IMR-90 (cell line): ENCODE data around the gene FARP1. TPM values are rescaled to one million over a fixed set of nuclear protein-coding genes. Genes with fewer than 3 reads are reported as not detected.
A peak's percentile ranks its signal among the peaks of the same experiment; 100 is the strongest.

Experiments used
- ATAC-seq: fragments of 200-7000 bp; cut with Tn5 transposase; 2 replicates; pipeline ENCODE4 v1.9.1; 2020; ENCODE audit warnings: low read depth, mild to moderate bottlenecking, moderate library complexity
- BruUV-seq: library from RNA; stranded (reverse); fragments of 400-500 nt; replicated peaks from 2 replicates; lab custom pipeline; 2021; lab: Mats Ljungman, UMichigan
- CTCF ChIA-PET: fragments of 300-600 bp; formaldehyde crosslinking; extraction: SDS; loops from one replicate; lab custom pipeline; 2021; ENCODE audit warnings: antibody characterized with exemption; lab: Yijun Ruan, JAX
- POLR2A ChIA-PET: fragments of 300-600 bp; sonication (Branson Sonifier 250); formaldehyde crosslinking; loops from one replicate; lab custom pipeline; 2022; ENCODE audit warnings: antibody characterized with exemption; ENCODE audit not compliant: unreplicated experiment; lab: Charles Lee
- DNase-seq: peaks from one replicate; pipeline ENCODE4 v3.0.0; 2013
- H2AFZ ChIP-seq: replicated peaks from 2 replicates; pipeline ENCODE3; 2013; ENCODE audit warnings: low read length, mild to moderate bottlenecking; ENCODE audit not compliant: poor library complexity
- H2AK5ac ChIP-seq: 2 replicates; pipeline ENCODE4 v1.6.1; 2013; ENCODE audit warnings: low read depth, low read length, inconsistent platforms
- H2AK9ac ChIP-seq: replicated peaks from 2 replicates; pipeline ENCODE3; 2013; ENCODE audit warnings: mild to moderate bottlenecking, low read depth, low read length, moderate library complexity; ENCODE audit not compliant: poor library complexity
- H2BK120ac ChIP-seq: 2 replicates; pipeline ENCODE4 v1.6.1; 2013; ENCODE audit warnings: low read depth, low read length, inconsistent platforms
- H2BK15ac ChIP-seq: 3 replicates; pipeline ENCODE4 v1.6.1; 2013; ENCODE audit warnings: low read depth, low read length, inconsistent platforms
- H2BK20ac ChIP-seq: 2 replicates; pipeline ENCODE4 v1.6.1; 2013; ENCODE audit warnings: low read depth, mild to moderate bottlenecking, inconsistent platforms, low read length, moderate library complexity
- H2BK5ac ChIP-seq: 2 replicates; pipeline ENCODE4 v1.6.1; 2013; ENCODE audit warnings: mild to moderate bottlenecking, low read depth, low read length, inconsistent platforms; ENCODE audit not compliant: poor library complexity, severe bottlenecking
- H3K14ac ChIP-seq: replicated peaks from 2 replicates; pipeline ENCODE4 v1.6.1; 2013; ENCODE audit warnings: low read depth, low read length, inconsistent platforms
- H3K18ac ChIP-seq: 2 replicates; pipeline ENCODE4 v1.6.1; 2013; ENCODE audit warnings: low read depth, low read length, control low read depth
- H3K23ac ChIP-seq: 2 replicates; pipeline ENCODE4 v1.6.1; 2013; ENCODE audit warnings: low read depth, low read length, inconsistent platforms
- H3K27ac ChIP-seq: 2 replicates; pipeline ENCODE4 v1.5.1; 2013; ENCODE audit warnings: mild to moderate bottlenecking, control low read depth, low read length; ENCODE audit not compliant: insufficient read depth
- H3K27me3 ChIP-seq: 2 replicates; pipeline ENCODE4 v1.6.1; 2013; ENCODE audit warnings: low read length; ENCODE audit not compliant: control insufficient read depth, insufficient read depth
- H3K36me3 ChIP-seq: 2 replicates; pipeline ENCODE4 v1.6.1; 2013; ENCODE audit warnings: low read length, mixed read lengths; ENCODE audit not compliant: control insufficient read depth, insufficient read depth
- H3K4ac ChIP-seq: 2 replicates; pipeline ENCODE4 v1.6.1; 2013; ENCODE audit warnings: low read depth, low read length, inconsistent platforms
- H3K4me1 ChIP-seq: 2 replicates; pipeline ENCODE4 v1.6.1; 2013; ENCODE audit warnings: low read length, mixed read lengths; ENCODE audit not compliant: control insufficient read depth, insufficient read depth
- H3K4me2 ChIP-seq: 2 replicates; pipeline ENCODE4 v1.6.1; 2013; ENCODE audit warnings: low read depth, mild to moderate bottlenecking, control low read depth, low read length, moderate library complexity
- H3K4me3 ChIP-seq: 2 replicates; pipeline ENCODE4 v1.5.1; 2013; ENCODE audit warnings: low read depth, mild to moderate bottlenecking, control low read depth, low read length, moderate library complexity; ENCODE audit not compliant: insufficient read depth
- H3K56ac ChIP-seq: 2 replicates; pipeline ENCODE4 v1.6.1; 2013; ENCODE audit warnings: low read length, inconsistent platforms; ENCODE audit not compliant: insufficient read depth; ENCODE audit errors: extremely low read depth
- H3K79me1 ChIP-seq, 2 experiments: 2 replicates each; pipeline ENCODE4 v1.6.1; 2013; ENCODE audit warnings: low read length in 2 of 2, inconsistent platforms in 1 of 2, low read depth in 1 of 2
- H3K9ac ChIP-seq: 2 replicates; pipeline ENCODE4 v1.6.1; 2013; ENCODE audit warnings: low read depth, low read length, control low read depth
- H3K9me1 ChIP-seq: 2 replicates; pipeline ENCODE4 v1.6.1; 2013; ENCODE audit warnings: low read length, inconsistent platforms; ENCODE audit not compliant: insufficient read depth
- H3K9me3 ChIP-seq: 2 replicates; pipeline ENCODE4 v1.6.1; 2013; ENCODE audit warnings: low read length; ENCODE audit not compliant: control insufficient read depth, insufficient read depth
- H4K20me1 ChIP-seq: 2 replicates; pipeline ENCODE4 v1.6.1; 2013; ENCODE audit warnings: low read length, inconsistent platforms; ENCODE audit not compliant: insufficient read depth
- H4K5ac ChIP-seq: 2 replicates; pipeline ENCODE4 v1.6.1; 2013; ENCODE audit warnings: mild to moderate bottlenecking, low read depth, low read length, control low read depth
- H4K8ac ChIP-seq, 2 experiments: 2 replicates each; pipeline ENCODE4 v1.6.1; 2013; ENCODE audit warnings: low read depth in 2 of 2, low read length in 2 of 2, control low read depth in 1 of 2, inconsistent platforms in 1 of 2
- H4K91ac ChIP-seq: 2 replicates; pipeline ENCODE4 v1.6.1; 2013; ENCODE audit warnings: low read depth, low read length, inconsistent platforms; ENCODE audit not compliant: insufficient read depth
- BHLHE40 ChIP-seq: fragments of 150-350 bp; IDR thresholded peaks from 2 replicates; pipeline ENCODE4 v1.6.1; 2016; ENCODE audit warnings: mild to moderate bottlenecking, low read depth, low read length
- CEBPB ChIP-seq: IDR thresholded peaks from 2 replicates; pipeline ENCODE4 v1.6.1; 2012; ENCODE audit warnings: low read depth, low read length, improper control_type of control experiment
- CHD1 ChIP-seq: IDR thresholded peaks from 2 replicates; pipeline ENCODE4 v1.6.1; 2012; ENCODE audit warnings: low read depth, low read length, improper control_type of control experiment
- CTCF ChIP-seq: conservative IDR thresholded peaks from 2 replicates; pipeline ENCODE4 v1.5.1; 2012; ENCODE audit warnings: mild to moderate bottlenecking, low read depth, low read length, improper control_type of control experiment
- ELK1 ChIP-seq: fragments of 150-350 bp; IDR thresholded peaks from 2 replicates; pipeline ENCODE4 v1.6.1; 2016; ENCODE audit warnings: low read depth, mild to moderate bottlenecking, low read length, moderate library complexity, borderline replicate concordance
- FOS ChIP-seq: fragments of 150-350 bp; IDR thresholded peaks from 2 replicates; pipeline ENCODE4 v1.6.1; 2016; ENCODE audit warnings: low read depth, low read length
- MAZ ChIP-seq: IDR thresholded peaks from 2 replicates; pipeline ENCODE4 v1.6.1; 2012; ENCODE audit warnings: low read depth, mild to moderate bottlenecking, low read length, improper control_type of control experiment, moderate library complexity, borderline replicate concordance
- MXI1 ChIP-seq: IDR thresholded peaks from 2 replicates; pipeline ENCODE4 v1.6.1; 2012; ENCODE audit warnings: low read depth, mild to moderate bottlenecking, low read length, moderate library complexity, borderline replicate concordance
- POLR2A ChIP-seq: IDR thresholded peaks from 2 replicates; pipeline ENCODE4 v1.6.1; 2012; ENCODE audit warnings: mild to moderate bottlenecking, low read depth, low read length
- RAD21 ChIP-seq: IDR thresholded peaks from 2 replicates; pipeline ENCODE4 v1.6.1; 2012; ENCODE audit warnings: low read length, improper control_type of control experiment
- RCOR1 ChIP-seq: IDR thresholded peaks from 2 replicates; pipeline ENCODE4 v1.6.1; 2012; ENCODE audit warnings: mild to moderate bottlenecking, low read length, improper control_type of control experiment; ENCODE audit not compliant: insufficient replicate concordance
- RFX5 ChIP-seq: IDR thresholded peaks from 2 replicates; pipeline ENCODE4 v1.8.0; 2012; ENCODE audit warnings: low read depth, mild to moderate bottlenecking, low read length, moderate library complexity
- SMC3 ChIP-seq: fragments of 150-350 bp; IDR thresholded peaks from 2 replicates; pipeline ENCODE4 v1.6.1; 2016; ENCODE audit warnings: low read depth, mild to moderate bottlenecking, antibody characterized with exemption, low read length, moderate library complexity
- WGBS, 2 experiments: methylation state at CpG; one replicate each; pipeline versions ENCODE4 v1.1.5 to v1.1.7; 2013; ENCODE audit warnings: missing lambda C conversion rate in 2 of 2; ENCODE audit not compliant: insufficient read length in 1 of 2; ENCODE audit errors: extremely low coverage in 2 of 2; 5-methylcytosine and 5-hydroxymethylcytosine counted together
- dilution Hi-C: fragments of 300-500 bp; cut with HindIII; formaldehyde crosslinking; loops from one replicate; pipeline ENCODE4 v1.14.3; 2018; ENCODE audit warnings: low sequenced_read_pairs; ENCODE audit not compliant: unreplicated experiment
- in situ Hi-C: fragments of 300-500 bp; cut with MboI; formaldehyde crosslinking; loops from 3 replicates; pipeline ENCODE4 v1.14.3; 2019; ENCODE audit warnings: low sequenced_read_pairs, inconsistent platforms, mixed read lengths
- intact Hi-C: fragments of 100-400 bp; cut with micrococcal nuclease; formaldehyde crosslinking; loops from 2 replicates; pipeline ENCODE4 v1.10.0; 2022
- polyA plus RNA-seq, 3 experiments: library from polyadenylated mRNA; depleted of rRNA; stranded (reverse); fragments of >200 nt; gene quantifications; 2 replicates each; pipeline ENCODE4 v1.2.3, GENCODE V29; 2012; ENCODE audit warnings: low replicate concordance in 1 of 3
- total RNA-seq: library from RNA; depleted of rRNA; stranded (reverse); fragments of >200 nt; gene quantifications from 2 replicates; pipeline ENCODE4 v1.2.3, GENCODE V29; 2012
- TF ChIP-seq, protein P1 (sequence below): fragments of 150-350 bp; IDR thresholded peaks from 2 replicates; pipeline ENCODE4 v1.6.1; 2017; ENCODE audit warnings: mild to moderate bottlenecking, antibody characterized with exemption, low read length, low read depth

The FARP1 gene
- total and polyA plus RNA-seq, 2 of the 4 experiments (the other 2 are of a cell fraction) = 39.6 to 57.0 TPM

- Histone ChIP-seq H3K9ac (no peak overlapping the region), H2BK120ac (no peak overlapping the region), H4K91ac (no peak overlapping the region), H4K20me1 (peaks cover 19% of the 10 kb centered on the region), H2AFZ (no peak overlapping the region), H2BK5ac (no peak overlapping the region), H2BK15ac (no peak overlapping the region; the same call in 2 of the 3 replicates), H4K5ac (0 out of 2 replicates have a peak overlapping the region, but pooled peaks have one; percentile 9), H3K14ac (no peak overlapping the region), H2BK20ac (no peak overlapping the region), H3K4ac (peak overlapping the region; percentile 8; the same call in 1 of the 2 replicates), H3K18ac (peak overlapping the region; percentile 16; the same call in 1 of the 2 replicates), H3K23ac (peak overlapping the region; percentile 37; the same call in 1 of the 2 replicates), H2AK9ac (no peak overlapping the region), H3K56ac (no peak overlapping the region), H3K79me1 (peaks cover 39 to 88% of the 10 kb centered on the region in 2 experiments), H4K8ac (peak overlapping the region in 1 of 2 experiments; percentile 19; a peak in 1 of 4 replicates), H3K27ac (peak overlapping the region; percentile 18; the same call in 1 of the 2 replicates), H3K9me1 (peaks cover 22% of the 10 kb centered on the region), H3K4me2 (no peak overlapping the region), H3K36me3 (peaks cover 3% of the 10 kb centered on the region; the same call in 1 of the 2 replicates), H3K27me3 (no peaks in the 10 kb centered on the region), H3K9me3 (no peaks in the 10 kb centered on the region), H3K4me1 (peaks cover 33% of the 10 kb centered on the region), H3K4me3 (no peak overlapping the region), H2AK5ac (peak overlapping the region; percentile 56)
- no CpG with 5 or more reads among the region's 1 CpG for WGBS, 2 experiments
- DNase-seq = no peak
- no TSS peak for BruUV-seq
- intact Hi-C loops (no loop called here), dilution Hi-C loops (no loop called here), in situ Hi-C loops (no loop called here)
- CTCF ChIA-PET = no interaction called here
- TF ChIP-seq RAD21 (no peak), RCOR1 (no peak), CHD1 (no peak), FOS (no peak), POLR2A (no peak), CEBPB (no peak), RFX5 (no peak), SMC3 (no peak), MAZ (no peak), MXI1 (no peak), ELK1 (no peak), BHLHE40 (no peak), CTCF (no peak)
- TF ChIP-seq, protein P1, sequence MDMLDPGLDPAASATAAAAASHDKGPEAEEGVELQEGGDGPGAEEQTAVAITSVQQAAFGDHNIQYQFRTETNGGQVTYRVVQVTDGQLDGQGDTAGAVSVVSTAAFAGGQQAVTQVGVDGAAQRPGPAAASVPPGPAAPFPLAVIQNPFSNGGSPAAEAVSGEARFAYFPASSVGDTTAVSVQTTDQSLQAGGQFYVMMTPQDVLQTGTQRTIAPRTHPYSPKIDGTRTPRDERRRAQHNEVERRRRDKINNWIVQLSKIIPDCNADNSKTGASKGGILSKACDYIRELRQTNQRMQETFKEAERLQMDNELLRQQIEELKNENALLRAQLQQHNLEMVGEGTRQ = no peak
- POLR2A ChIA-PET = no interaction called here
- ATAC-seq = no peak
These were observed 129.7 kb downstream of the FARP1 start for GRCh38 chr13:98272549-98272948.
